HFF-Myc (cell line): ENCODE results near the gene AUP1.

Experiments
- DNase-seq: peaks from one replicate; pipeline ENCODE4 v3.0.0-alpha.2; 2011; ENCODE audit warnings: low read depth; ENCODE audit errors: extremely low read depth
- H3K4me3 ChIP-seq: replicated peaks from 2 replicates; pipeline ENCODE4 v1.5.1; 2011; ENCODE audit warnings: low read depth, mild to moderate bottlenecking, control low read depth, low read length
- CTCF ChIP-seq: IDR thresholded peaks from 2 replicates; pipeline ENCODE4 v1.5.1; 2012; ENCODE audit warnings: mild to moderate bottlenecking, low read depth, low read length, control low read depth; ENCODE audit errors: missing control alignments

The AUP1 gene

GRCh38 chr2:74573747-74574562 is 44.4 kb upstream of the AUP1 start:
- TF ChIP-seq CTCF = no peak
- peak; percentile 89 for DNase-seq
- no peak overlapping the region for H3K4me3 ChIP-seq

- DNase-seq = no peak
- no peak for TF ChIP-seq CTCF
- no peak overlapping the region for H3K4me3 ChIP-seq
Measured at GRCh38 chr2:74572178-74572925, 42.8 kb upstream of the AUP1 start.

GRCh38 chr2:74571058-74571457 is 41.6 kb upstream of the AUP1 start:
- DNase-seq = no peak
- H3K4me3 ChIP-seq = no peak overlapping the region
- no peak for TF ChIP-seq CTCF

GRCh38 chr2:74569686-74570085 is 40.2 kb upstream of the AUP1 start:
- TF ChIP-seq CTCF = no peak
- no peak for DNase-seq
- no peak overlapping the region for H3K4me3 ChIP-seq

- no peak for DNase-seq
- TF ChIP-seq CTCF = no peak
- H3K4me3 ChIP-seq = no peak overlapping the region
Measured at GRCh38 chr2:74567881-74568280, 38.4 kb upstream of the AUP1 start.

GRCh38 chr2:74566754-74567085 is 37.2 kb upstream of the AUP1 start:
- peak; percentile 84 for DNase-seq
- no peak for TF ChIP-seq CTCF
- H3K4me3 ChIP-seq = no peak overlapping the region
